Measurements from ENCODE around the gene CD300LF. TPM values are rescaled to one million over a fixed set of nuclear protein-coding genes. Genes with fewer than 3 reads are reported as not detected.

Gene CD300LF
- total and polyA plus RNA-seq, 10 of the 15 experiments (the other 5 are each of a cell fraction or from before 2014, with no cell fraction given): 0.15 TPM; not detected in 9

DNA sequence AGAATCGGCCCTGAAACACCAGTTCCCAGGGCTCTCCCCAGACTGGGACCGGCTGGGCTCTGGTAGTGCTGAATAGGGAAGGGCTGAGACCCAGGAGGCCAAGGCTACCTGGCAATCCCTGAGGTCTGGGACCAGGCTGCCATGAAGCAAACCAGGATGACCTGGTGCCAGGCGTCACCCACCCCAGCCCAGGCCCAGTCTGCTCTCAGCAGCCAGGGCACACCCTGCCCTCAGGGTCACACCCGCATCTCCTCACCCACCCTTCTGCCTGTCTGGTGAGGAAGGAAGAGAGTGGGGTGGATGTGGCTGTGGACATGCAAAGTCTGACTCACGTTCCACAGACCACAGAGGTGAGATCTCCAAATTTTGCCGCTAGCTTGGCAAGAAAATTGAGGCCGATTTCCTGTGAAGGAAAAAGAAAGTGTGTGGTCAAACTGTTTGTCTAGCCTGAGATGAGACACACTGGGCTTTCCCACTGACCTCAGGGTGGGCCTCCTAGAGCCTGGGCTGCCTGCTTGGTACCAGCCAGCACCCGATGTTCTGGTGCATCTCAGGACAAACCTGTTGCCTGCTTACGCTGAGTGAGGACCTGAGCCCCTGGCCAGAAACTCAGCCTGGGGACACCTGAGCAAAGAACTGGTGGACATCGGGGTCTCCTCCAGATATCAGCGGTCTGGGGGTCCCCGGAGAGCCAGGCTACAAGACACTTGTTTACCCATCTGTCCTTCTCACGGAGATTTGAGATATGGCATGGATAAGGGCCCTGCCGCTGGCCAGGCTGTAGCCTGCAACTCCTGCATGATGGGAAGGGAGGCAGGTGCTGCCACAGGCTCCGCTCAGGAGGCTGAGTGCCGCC is 18.0 kb upstream of the CD300LF start (continued):
- TF ChIP-seq RAD51 (IDR thresholded peaks at IDR 0.05) (no peak), NFYA (IDR thresholded peaks at IDR 0.05; ENCODE audit: borderline replicate concordance, low read depth, low read length) (no peak), BACH1 (IDR thresholded peaks at IDR 0.05; ENCODE audit: borderline replicate concordance) (no peak), NR2F1 (conservative IDR thresholded peaks at IDR 0.05) (peak; percentile 66), IKZF1 (conservative IDR thresholded peaks at IDR 0.05) (peak; percentile 43; the same call in 1 of the 2 replicates), RUNX3 (IDR thresholded peaks at IDR 0.05; ENCODE audit: low read length) (peak; percentile 71), BHLHE40 (IDR thresholded peaks at IDR 0.05; ENCODE audit: borderline replicate concordance in 1 of 2, low read depth in 2 of 2, low read length in 1 of 2) (peak; percentile 84 to 87), IKZF2 (IDR thresholded peaks at IDR 0.05) (peak; percentile 50 to 64; a peak in 2 of 4 replicates)
- TF ChIP-seq, protein P1, sequence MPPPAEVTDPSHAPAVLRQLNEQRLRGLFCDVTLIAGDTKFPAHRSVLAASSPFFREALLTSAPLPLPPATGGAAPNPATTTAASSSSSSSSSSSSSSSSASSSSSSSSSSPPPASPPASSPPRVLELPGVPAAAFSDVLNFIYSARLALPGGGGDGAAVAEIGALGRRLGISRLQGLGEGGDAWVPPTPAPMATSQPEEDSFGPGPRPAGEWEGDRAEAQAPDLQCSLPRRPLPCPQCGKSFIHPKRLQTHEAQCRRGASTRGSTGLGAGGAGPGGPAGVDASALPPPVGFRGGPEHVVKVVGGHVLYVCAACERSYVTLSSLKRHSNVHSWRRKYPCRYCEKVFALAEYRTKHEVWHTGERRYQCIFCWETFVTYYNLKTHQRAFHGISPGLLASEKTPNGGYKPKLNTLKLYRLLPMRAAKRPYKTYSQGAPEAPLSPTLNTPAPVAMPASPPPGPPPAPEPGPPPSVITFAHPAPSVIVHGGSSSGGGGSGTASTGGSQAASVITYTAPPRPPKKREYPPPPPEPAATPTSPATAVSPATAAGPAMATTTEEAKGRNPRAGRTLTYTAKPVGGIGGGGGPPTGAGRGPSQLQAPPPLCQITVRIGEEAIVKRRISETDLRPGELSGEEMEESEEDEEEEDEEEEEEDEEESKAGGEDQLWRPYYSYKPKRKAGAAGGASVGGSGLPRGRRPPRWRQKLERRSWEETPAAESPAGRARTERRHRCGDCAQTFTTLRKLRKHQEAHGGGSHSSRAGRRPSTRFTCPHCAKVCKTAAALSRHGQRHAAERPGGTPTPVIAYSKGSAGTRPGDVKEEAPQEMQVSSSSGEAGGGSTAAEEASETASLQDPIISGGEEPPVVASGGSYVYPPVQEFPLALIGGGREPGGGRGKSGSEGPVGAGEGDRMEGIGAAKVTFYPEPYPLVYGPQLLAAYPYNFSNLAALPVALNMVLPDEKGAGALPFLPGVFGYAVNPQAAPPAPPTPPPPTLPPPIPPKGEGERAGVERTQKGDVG (CRISPR knock-in tag; IDR thresholded peaks at IDR 0.05): no peak
- TF ChIP-seq, protein P2, sequence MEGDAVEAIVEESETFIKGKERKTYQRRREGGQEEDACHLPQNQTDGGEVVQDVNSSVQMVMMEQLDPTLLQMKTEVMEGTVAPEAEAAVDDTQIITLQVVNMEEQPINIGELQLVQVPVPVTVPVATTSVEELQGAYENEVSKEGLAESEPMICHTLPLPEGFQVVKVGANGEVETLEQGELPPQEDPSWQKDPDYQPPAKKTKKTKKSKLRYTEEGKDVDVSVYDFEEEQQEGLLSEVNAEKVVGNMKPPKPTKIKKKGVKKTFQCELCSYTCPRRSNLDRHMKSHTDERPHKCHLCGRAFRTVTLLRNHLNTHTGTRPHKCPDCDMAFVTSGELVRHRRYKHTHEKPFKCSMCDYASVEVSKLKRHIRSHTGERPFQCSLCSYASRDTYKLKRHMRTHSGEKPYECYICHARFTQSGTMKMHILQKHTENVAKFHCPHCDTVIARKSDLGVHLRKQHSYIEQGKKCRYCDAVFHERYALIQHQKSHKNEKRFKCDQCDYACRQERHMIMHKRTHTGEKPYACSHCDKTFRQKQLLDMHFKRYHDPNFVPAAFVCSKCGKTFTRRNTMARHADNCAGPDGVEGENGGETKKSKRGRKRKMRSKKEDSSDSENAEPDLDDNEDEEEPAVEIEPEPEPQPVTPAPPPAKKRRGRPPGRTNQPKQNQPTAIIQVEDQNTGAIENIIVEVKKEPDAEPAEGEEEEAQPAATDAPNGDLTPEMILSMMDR (IDR thresholded peaks at IDR 0.05 in 2 of 3, conservative IDR thresholded peaks at IDR 0.05 in 1 of 3; ENCODE audit: control insufficient read depth in 2 of 3, extremely low read depth in 1 of 3, insufficient read depth in 1 of 3, low read depth in 3 of 3, low read length in 3 of 3): no peak
- TF ChIP-seq, protein P3, sequence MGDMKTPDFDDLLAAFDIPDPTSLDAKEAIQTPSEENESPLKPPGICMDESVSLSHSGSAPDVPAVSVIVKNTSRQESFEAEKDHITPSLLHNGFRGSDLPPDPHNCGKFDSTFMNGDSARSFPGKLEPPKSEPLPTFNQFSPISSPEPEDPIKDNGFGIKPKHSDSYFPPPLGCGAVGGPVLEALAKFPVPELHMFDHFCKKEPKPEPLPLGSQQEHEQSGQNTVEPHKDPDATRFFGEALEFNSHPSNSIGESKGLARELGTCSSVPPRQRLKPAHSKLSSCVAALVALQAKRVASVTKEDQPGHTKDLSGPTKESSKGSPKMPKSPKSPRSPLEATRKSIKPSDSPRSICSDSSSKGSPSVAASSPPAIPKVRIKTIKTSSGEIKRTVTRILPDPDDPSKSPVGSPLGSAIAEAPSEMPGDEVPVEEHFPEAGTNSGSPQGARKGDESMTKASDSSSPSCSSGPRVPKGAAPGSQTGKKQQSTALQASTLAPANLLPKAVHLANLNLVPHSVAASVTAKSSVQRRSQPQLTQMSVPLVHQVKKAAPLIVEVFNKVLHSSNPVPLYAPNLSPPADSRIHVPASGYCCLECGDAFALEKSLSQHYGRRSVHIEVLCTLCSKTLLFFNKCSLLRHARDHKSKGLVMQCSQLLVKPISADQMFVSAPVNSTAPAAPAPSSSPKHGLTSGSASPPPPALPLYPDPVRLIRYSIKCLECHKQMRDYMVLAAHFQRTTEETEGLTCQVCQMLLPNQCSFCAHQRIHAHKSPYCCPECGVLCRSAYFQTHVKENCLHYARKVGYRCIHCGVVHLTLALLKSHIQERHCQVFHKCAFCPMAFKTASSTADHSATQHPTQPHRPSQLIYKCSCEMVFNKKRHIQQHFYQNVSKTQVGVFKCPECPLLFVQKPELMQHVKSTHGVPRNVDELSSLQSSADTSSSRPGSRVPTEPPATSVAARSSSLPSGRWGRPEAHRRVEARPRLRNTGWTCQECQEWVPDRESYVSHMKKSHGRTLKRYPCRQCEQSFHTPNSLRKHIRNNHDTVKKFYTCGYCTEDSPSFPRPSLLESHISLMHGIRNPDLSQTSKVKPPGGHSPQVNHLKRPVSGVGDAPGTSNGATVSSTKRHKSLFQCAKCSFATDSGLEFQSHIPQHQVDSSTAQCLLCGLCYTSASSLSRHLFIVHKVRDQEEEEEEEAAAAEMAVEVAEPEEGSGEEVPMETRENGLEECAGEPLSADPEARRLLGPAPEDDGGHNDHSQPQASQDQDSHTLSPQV (IDR thresholded peaks at IDR 0.05): no peak
